Endothelial cell of umbilical vein (primary cell): ENCODE measurements around the gene SLC9A1. TPM values are rescaled to one million over a fixed set of nuclear protein-coding genes. Genes with fewer than 3 reads are reported as not detected.

Experiments
- BruUV-seq: library from RNA; stranded (reverse); fragments of 400-500 nt; replicated peaks from 2 replicates; lab custom pipeline; 2021; lab: Mats Ljungman, UMichigan
- CTCF ChIA-PET: fragments of 300-600, 350-600 bp; sonication (Branson Sonifier 250); formaldehyde crosslinking; loops from one replicate; lab custom pipeline; 2021; ENCODE audit warnings: antibody characterized with exemption, inconsistent platforms; lab: Charles Lee
- POLR2A ChIA-PET: fragments of 300-600, 350-600 bp; sonication (Branson Sonifier 250); formaldehyde crosslinking; loops from one replicate; lab custom pipeline; 2021; ENCODE audit warnings: antibody characterized with exemption, inconsistent platforms; lab: Charles Lee
- DNase-seq: peaks from one replicate; pipeline ENCODE4 v3.0.0-alpha.2; 2011; ENCODE audit warnings: low read depth, low spot score
- FAIRE-seq: peaks from 2 replicates; lab custom pipeline; 2011; peaks lifted over from hg19 to GRCh38; lab: Jason Lieb, UNC
- H2AFZ ChIP-seq: 2 replicates; pipeline ENCODE4 v1.6.0; 2012; ENCODE audit warnings: low read depth, low read length, control low read depth, inconsistent platforms
- H3K27ac ChIP-seq: 2 replicates; pipeline ENCODE4 v1.5.1; 2011; ENCODE audit warnings: low read depth, mild to moderate bottlenecking, control low read depth, low read length, moderate library complexity; ENCODE audit not compliant: insufficient read depth
- H3K27me3 ChIP-seq, 2 experiments: 2 replicates each; pipeline versions ENCODE4 v1.6.0 to v1.6.1; 2011; ENCODE audit warnings: low read length in 2 of 2, mixed read lengths in 1 of 2; ENCODE audit not compliant: control insufficient read depth in 2 of 2, insufficient read depth in 2 of 2
- H3K36me3 ChIP-seq, 2 experiments: 2 replicates in 1 of 2; 3 replicates in 1 of 2; pipeline ENCODE4 v1.5.1; 2011; ENCODE audit warnings: low read length in 2 of 2, mild to moderate bottlenecking in 1 of 2, moderate library complexity in 1 of 2; ENCODE audit not compliant: control insufficient read depth in 2 of 2, insufficient read depth in 2 of 2; ENCODE audit errors: extremely low read depth in 1 of 2
- H3K4me1 ChIP-seq: 3 replicates; pipeline ENCODE4 v1.5.1; 2011; ENCODE audit warnings: mild to moderate bottlenecking, low read length; ENCODE audit not compliant: control insufficient read depth, insufficient read depth; ENCODE audit errors: extremely low read depth
- H3K4me2 ChIP-seq: 2 replicates; pipeline ENCODE4 v1.6.1; 2011; ENCODE audit warnings: low read length, control low read depth, mixed read lengths; ENCODE audit not compliant: insufficient read depth
- H3K4me3 ChIP-seq, 3 experiments: fragments of 200-600 bp in 1 of 3; sonication (generic), shearing (Covaris generic) in 1 of 3; replicated peaks in 1 of 3; 2 replicates each; pipeline ENCODE4 v1.5.1; 2011 to 2016; ENCODE audit warnings: control low read depth in 3 of 3, low read length in 3 of 3, mild to moderate bottlenecking in 2 of 3, inconsistent platforms in 1 of 3, low read depth in 1 of 3, moderate library complexity in 1 of 3; ENCODE audit not compliant: insufficient read depth in 1 of 3
- H3K79me2 ChIP-seq: 2 replicates; pipeline ENCODE4 v1.6.0; 2012; ENCODE audit warnings: low read length, inconsistent platforms; ENCODE audit not compliant: control insufficient read depth, insufficient read depth
- H3K9ac ChIP-seq: replicated peaks from 2 replicates; pipeline ENCODE3; 2011; ENCODE audit warnings: low read length, control low read depth; ENCODE audit not compliant: insufficient read depth; ENCODE audit errors: extremely low read depth
- H3K9me1 ChIP-seq: replicated peaks from 3 replicates; pipeline ENCODE4 v1.6.0; 2011; ENCODE audit warnings: mild to moderate bottlenecking, low read length; ENCODE audit not compliant: control insufficient read depth, insufficient read depth; ENCODE audit errors: extremely low read depth
- H3K9me3 ChIP-seq: replicated peaks from 2 replicates; pipeline ENCODE4 v1.5.1; 2012; ENCODE audit warnings: low read length, inconsistent platforms; ENCODE audit not compliant: control insufficient read depth, insufficient read depth
- H4K20me1 ChIP-seq: replicated peaks from 2 replicates; pipeline ENCODE3; 2011; ENCODE audit warnings: mild to moderate bottlenecking, low read length; ENCODE audit not compliant: control insufficient read depth, insufficient read depth; ENCODE audit errors: extremely low read depth
- CTCF ChIP-seq, 2 donors: IDR thresholded peaks; 1 replicate in 1 of 2; 2 replicates in 1 of 2; pipeline ENCODE4 v1.5.1; 2011; ENCODE audit warnings: low read length in 2 of 2, mild to moderate bottlenecking in 2 of 2, moderate library complexity in 2 of 2, control low read depth in 1 of 2, inconsistent platforms in 1 of 2, low read depth in 1 of 2; ENCODE audit not compliant: insufficient read depth in 1 of 2; ENCODE audit errors: extremely low read depth in 1 of 2
- EZH2 ChIP-seq: IDR thresholded peaks from 2 replicates; pipeline ENCODE4 v1.6.1; 2012; ENCODE audit warnings: borderline replicate concordance, low read depth, mild to moderate bottlenecking, moderate library complexity, low read length, inconsistent platforms; ENCODE audit not compliant: severe bottlenecking
- FOS ChIP-seq: IDR thresholded peaks from 2 replicates; pipeline ENCODE4 v1.6.1; 2011; ENCODE audit warnings: mild to moderate bottlenecking, low read length, moderate library complexity, borderline replicate concordance; ENCODE audit not compliant: insufficient read depth
- GATA2 ChIP-seq: IDR thresholded peaks from 2 replicates; pipeline ENCODE4 v1.7.0; 2011; ENCODE audit warnings: low read depth, mild to moderate bottlenecking, moderate library complexity, mixed read lengths, low read length; ENCODE audit not compliant: insufficient read length, insufficient read depth
- JUN ChIP-seq: IDR thresholded peaks from 2 replicates; pipeline ENCODE4 v1.6.1; 2011; ENCODE audit warnings: borderline replicate concordance, low read depth; ENCODE audit not compliant: insufficient read length, insufficient read depth
- MAX ChIP-seq: IDR thresholded peaks from 2 replicates; pipeline ENCODE4 v1.6.1; 2011; ENCODE audit not compliant: insufficient read depth, insufficient read length
- MYC ChIP-seq: IDR thresholded peaks from one replicate; pipeline ENCODE4 v1.6.1; 2011; ENCODE audit warnings: mild to moderate bottlenecking, low read depth, low read length
- POLR2A ChIP-seq: IDR thresholded peaks from 2 replicates; pipeline ENCODE4 v1.6.1; 2012; ENCODE audit warnings: low read depth, mild to moderate bottlenecking, control low read depth, low read length
- POLR2AphosphoS5 ChIP-seq: IDR thresholded peaks from 2 replicates; pipeline ENCODE4 v1.6.1; 2012; ENCODE audit warnings: low read depth, mild to moderate bottlenecking, control low read depth, low read length, moderate library complexity; ENCODE audit not compliant: insufficient read depth
- dilution Hi-C: fragments of 300-500 bp; cut with MboI; formaldehyde crosslinking; loops from one replicate; pipeline ENCODE4 v1.15.0; 2019; ENCODE audit warnings: low sequenced_read_pairs; ENCODE audit not compliant: extremely low pct_ligation_motif_present
- intact Hi-C: fragments of 100-400 bp; cut with micrococcal nuclease; formaldehyde crosslinking; loops from one replicate; pipeline ENCODE4 v1.10.0; 2022
- polyA plus RNA-seq, 4 experiments: library from polyadenylated mRNA; depleted of rRNA in 3 of 4; stranded (reverse) in 3 of 4; unstranded in 1 of 4; fragments of >200 nt; gene quantifications; 2 replicates each; pipeline versions ENCODE4 v1.2.1 to v1.2.3, GENCODE V29; 2011 to 2012; ENCODE audit warnings: missing spikeins in 1 of 4
- total RNA-seq: library from RNA; stranded (reverse); gene quantifications from 2 replicates; pipeline ENCODE4 v1.2.3, GENCODE V29; 2021

The SLC9A1 gene
- total and polyA plus RNA-seq, 2 donors (not counting 3 experiments of a cell fraction or from before 2014, with no cell fraction given), result 22.8 to 59.2 TPM

- FAIRE-seq, result no peak
- DNase-seq, result no peak
- no peaks in the 10 kb centered on the region for H3K9me3 ChIP-seq
- no peak for TF ChIP-seq POLR2AphosphoS5
- H3K4me2 ChIP-seq, result no peak overlapping the region
- H3K27me3 ChIP-seq, result no peaks in the 10 kb centered on the region
- no peak overlapping the region for H3K9ac ChIP-seq
- peaks cover 77% of the 10 kb centered on the region for H3K79me2 ChIP-seq
- no peaks in the 10 kb centered on the region for H3K36me3 ChIP-seq
- no peaks in the 10 kb centered on the region for H3K4me1 ChIP-seq
- H4K20me1 ChIP-seq, result no peaks in the 10 kb centered on the region
- intact Hi-C loops (no loop called here), dilution Hi-C loops (no loop called here)
- ChIA-PET CTCF (interaction anchor here (1.2 to 1.4 kb wide), 2 partner anchors 29 to 34 kb away, joined by 3 to 4 read pairs; no protein-coding TSS in a partner anchor), POLR2A (interaction anchor here (1.5 kb wide), 1 partner anchor 9 kb away, joined by 9 read pairs; the partner anchor contains the start of gene SLC9A1)
- H3K4me3 ChIP-seq, result no peak overlapping the region
- H2AFZ ChIP-seq, result no peak overlapping the region
- H3K27ac ChIP-seq, result no peak overlapping the region
- H3K9me1 ChIP-seq, result no peaks in the 10 kb centered on the region
- BruUV-seq, result no TSS peak
These were observed 9.0 kb downstream of the SLC9A1 start for GRCh38 chr1:27145934-27146354.

GRCh38 chr1:27144920-27145661, 9.8 kb downstream of the SLC9A1 start:
- POLR2A ChIA-PET, result interaction anchor here (0.8 to 1.5 kb wide), 2 partner anchors 10 to 35 kb away, joined by 3 to 9 read pairs; partner anchors contain the start of gene SLC9A1
- Histone ChIP-seq H3K4me1 (no peaks in the 10 kb centered on the region), H3K4me2 (no peak overlapping the region), H3K4me3 (no peak overlapping the region), H3K9me1 (no peaks in the 10 kb centered on the region), H4K20me1 (peaks cover 3% of the 10 kb centered on the region), H3K9me3 (no peaks in the 10 kb centered on the region), H3K36me3 (no peaks in the 10 kb centered on the region), H3K9ac (no peak overlapping the region), H2AFZ (no peak overlapping the region), H3K27me3 (no peaks in the 10 kb centered on the region), H3K27ac (no peak overlapping the region), H3K79me2 (peaks cover 76% of the 10 kb centered on the region)
- FAIRE-seq (no peak), DNase-seq (no peak)
- dilution Hi-C loops (no loop called here), intact Hi-C loops (no loop called here)
- CTCF ChIA-PET, result interaction anchor here (0.8 to 2.9 kb wide), 5 partner anchors 9 to 33 kb away, joined by 3 to 16 read pairs (median 3); partner anchors contain the start of gene SLC9A1
- TF ChIP-seq FOS (no peak), MYC (no peak), JUN (no peak), GATA2 (no peak), POLR2AphosphoS5 (no peak), CTCF (IDR thresholded peaks at IDR 0.05; ENCODE audit: extremely low read depth in 1 of 2, insufficient read depth in 1 of 2, low read depth in 1 of 2, low read length in 2 of 2) (no peak), EZH2 (no peak), POLR2A (no peak), MAX (no peak)
- BruUV-seq, result no TSS peak
